GM12878 (cell line): ENCODE data around the gene PHETA2. TPM values are rescaled to one million over a fixed set of nuclear protein-coding genes. Genes with fewer than 3 reads are reported as not detected.

ENCODE experiments used
- ATAC-seq: fragments of 200-7000 bp; cut with Tn5 transposase; 3 replicates; pipeline ENCODE4 v1.9.1; 2020; ENCODE audit warnings: mild to moderate bottlenecking, moderate library complexity
- BruUV-seq: library from RNA; stranded (reverse); fragments of 400-500 nt; replicated peaks from 2 replicates; lab custom pipeline; 2021; lab: Mats Ljungman, UMichigan
- CTCF ChIA-PET: fragments of 300-600 bp; sonication (Branson Sonifier 250); formaldehyde crosslinking; extraction: SDS; loops from one replicate; lab custom pipeline; 2021; ENCODE audit warnings: inconsistent platforms; lab: Yijun Ruan, JAX
- POLR2A ChIA-PET: fragments of 350-600 bp; formaldehyde crosslinking; extraction: SDS; loops from one replicate; lab custom pipeline; 2021; ENCODE audit warnings: inconsistent platforms; lab: Charles Lee
- RAD21 ChIA-PET: fragments of 300-600 bp; sonication (Branson Sonifier 250); formaldehyde crosslinking; loops from one replicate; lab custom pipeline; 2023; ENCODE audit warnings: antibody characterized with exemption; ENCODE audit not compliant: unreplicated experiment; lab: Charles Lee
- SMC1A ChIA-PET: fragments of 300-600 bp; sonication (Branson Sonifier 250); formaldehyde crosslinking; loops from one replicate; lab custom pipeline; 2023; ENCODE audit not compliant: unreplicated experiment, uncharacterized antibody; lab: Charles Lee
- DNase-seq: peaks from one replicate; pipeline ENCODE4 v3.0.0-alpha.2; 2011; ENCODE audit warnings: low read depth, low spot score
- FAIRE-seq: peaks from 3 replicates; lab custom pipeline; 2011; peaks lifted over from hg19 to GRCh38; lab: Jason Lieb, UNC
- H2AFZ ChIP-seq: 2 replicates; pipeline ENCODE4 v1.6.0; 2011; ENCODE audit warnings: low read depth, low read length, control low read depth; ENCODE audit not compliant: control insufficient read depth
- H3K27ac ChIP-seq: 2 replicates; pipeline ENCODE4 v1.5.1; 2011; ENCODE audit warnings: control low read depth; ENCODE audit not compliant: control insufficient read depth, insufficient read depth
- H3K27me3 ChIP-seq, 2 experiments: replicated peaks in 1 of 2; 2 replicates each; pipeline versions ENCODE4 v1.6.0 to v1.6.1; 2011; ENCODE audit warnings: low read length in 1 of 2; ENCODE audit not compliant: control insufficient read depth in 2 of 2, insufficient read depth in 2 of 2
- H3K36me3 ChIP-seq, 2 experiments: 2 replicates each; pipeline ENCODE4 v1.5.1; 2011; ENCODE audit warnings: low read length in 1 of 2; ENCODE audit not compliant: control insufficient read depth in 2 of 2, insufficient read depth in 2 of 2
- H3K4me1 ChIP-seq: 2 replicates; pipeline ENCODE4 v1.6.1; 2011; ENCODE audit warnings: mild to moderate bottlenecking, low read length, moderate library complexity, mixed read lengths; ENCODE audit not compliant: control insufficient read depth, insufficient read depth
- H3K4me2 ChIP-seq: 2 replicates; pipeline ENCODE4 v1.6.0; 2011; ENCODE audit warnings: control low read depth; ENCODE audit not compliant: control insufficient read depth, insufficient read depth
- H3K4me3 ChIP-seq: fragments of 200-600 bp; sonication (generic); 2 replicates; pipeline ENCODE4 v1.5.1; 2016
- H3K79me2 ChIP-seq: 2 replicates; pipeline ENCODE4 v1.6.0; 2011; ENCODE audit warnings: low read length; ENCODE audit not compliant: control insufficient read depth, insufficient read depth
- H3K9ac ChIP-seq: 2 replicates; pipeline ENCODE4 v1.8.0; 2011; ENCODE audit warnings: low read length, control low read depth, mixed read lengths; ENCODE audit not compliant: control insufficient read depth, insufficient read depth
- H3K9me3 ChIP-seq: replicated peaks from 3 replicates; pipeline ENCODE4 v1.5.1; 2011; ENCODE audit warnings: mild to moderate bottlenecking, low read length; ENCODE audit not compliant: control insufficient read depth, insufficient read depth
- H4K20me1 ChIP-seq: 2 replicates; pipeline ENCODE4 v1.6.0; 2011; ENCODE audit not compliant: control insufficient read depth, insufficient read depth
- BCL3 ChIP-seq: IDR thresholded peaks from 2 replicates; pipeline ENCODE4 v1.6.1; 2011; ENCODE audit warnings: borderline replicate concordance, low read depth, mild to moderate bottlenecking, moderate library complexity, low read length; ENCODE audit not compliant: insufficient read depth, poor library complexity, severe bottlenecking
- MLLT1 ChIP-seq: fragments of 450-650 bp; IDR thresholded peaks from 2 replicates; pipeline ENCODE4 v1.6.1; 2016; ENCODE audit warnings: mild to moderate bottlenecking
- MYC ChIP-seq: IDR thresholded peaks from 2 replicates; pipeline ENCODE4 v1.6.1; 2011; ENCODE audit warnings: mild to moderate bottlenecking, low read length, moderate library complexity, inconsistent platforms; ENCODE audit not compliant: insufficient read depth, insufficient replicate concordance, insufficient read length, severe bottlenecking
- NKRF ChIP-seq: fragments of 450-650 bp; conservative IDR thresholded peaks from 2 replicates; pipeline ENCODE4 v1.6.1; 2017; ENCODE audit warnings: mild to moderate bottlenecking, moderate library complexity
- NR2C1 ChIP-seq: fragments of 450-650 bp; IDR thresholded peaks from 2 replicates; pipeline ENCODE4 v1.6.1; 2017; ENCODE audit warnings: antibody characterized with exemption, mild to moderate bottlenecking, moderate library complexity
- POLR2AphosphoS2 ChIP-seq: IDR thresholded peaks from 2 replicates; pipeline ENCODE4 v1.6.1; 2011; ENCODE audit warnings: low read depth, mild to moderate bottlenecking, low read length, improper control_type of control experiment, moderate library complexity
- PRDM15 ChIP-seq: fragments of 450-650 bp; formaldehyde crosslinking; IDR thresholded peaks from 2 replicates; pipeline ENCODE4 v1.4.0; 2020; ENCODE audit warnings: mild to moderate bottlenecking, moderate library complexity
- TCF3 ChIP-seq: IDR thresholded peaks from 2 replicates; pipeline ENCODE4 v1.6.1; 2012; ENCODE audit warnings: low read depth, mild to moderate bottlenecking, low read length, borderline replicate concordance; ENCODE audit not compliant: insufficient read depth
- ZBTB11 ChIP-seq: fragments of 450-650 bp; formaldehyde crosslinking; IDR thresholded peaks from 2 replicates; pipeline ENCODE4 v1.5.0; 2022; ENCODE audit warnings: mild to moderate bottlenecking, missing genetic modification characterization
- ZZZ3 ChIP-seq: IDR thresholded peaks from 2 replicates; pipeline ENCODE4 v1.6.1; 2011; ENCODE audit warnings: low read depth; ENCODE audit not compliant: control insufficient read depth, insufficient read length
- WGBS: methylation state at CpG from one replicate; pipeline ENCODE4 v1.1.6; 2016; ENCODE audit warnings: low lambda C conversion rate; ENCODE audit not compliant: insufficient replicate concordance, insufficient coverage; ENCODE audit errors: missing lambda C conversion rate; 5-methylcytosine and 5-hydroxymethylcytosine counted together
- in situ Hi-C: fragments of 300-500 bp; cut with MboI; formaldehyde crosslinking; loops from 9 replicates; pipeline ENCODE4 v1.14.3; 2018; ENCODE audit warnings: mixed read lengths
- intact Hi-C: fragments of 100-400 bp; cut with micrococcal nuclease; formaldehyde crosslinking; loops from one replicate; pipeline ENCODE4 v1.14.2; 2022; ENCODE audit not compliant: unreplicated experiment
- polyA plus RNA-seq, 11 experiments: library from polyadenylated mRNA; depleted of rRNA in 4 of 11; unstranded in 6 of 11; stranded (reverse) in 5 of 11; fragments of >200 nt; fragmentation: Nextera tagmentation in 4 of 11; fragmentation: Illumina TruSeq in 1 of 11; extraction: Ambion mirVana in 4 of 11; extraction: Trizol in 1 of 11; gene quantifications; 1 replicate in 1 of 11; 2 replicates in 10 of 11; pipeline versions ENCODE4 v1.2.1 to v1.2.3, GENCODE V29; 2011 to 2016; ENCODE audit warnings: inconsistent platforms in 2 of 11, missing spikeins in 2 of 11, low read depth in 1 of 11
- total RNA-seq, 4 experiments: library from RNA; depleted of rRNA in 3 of 4; stranded (reverse); fragments of >200 nt in 3 of 4; fragmentation: Illumina TruSeq in 1 of 4; extraction: Trizol in 1 of 4; gene quantifications; 2 replicates each; pipeline versions ENCODE4 v1.2.1 to v1.2.3, GENCODE V29; 2013 to 2021

PHETA2 gene
- total and polyA plus RNA-seq, 10 of the 15 experiments (the other 5 are each of a cell fraction or from before 2014, with no cell fraction given), result 0.03 to 3.2 (median 1.7) TPM

- CTCF ChIA-PET, result no interaction called here
- peaks cover 25% of the 10 kb centered on the region for H3K4me1 ChIP-seq
- no TSS peak for BruUV-seq
- in situ Hi-C loops (no loop called here), intact Hi-C loops (no loop called here)
- H3K27me3 ChIP-seq, result no peaks in the 10 kb centered on the region
- no peak overlapping the region for H2AFZ ChIP-seq
- no peak overlapping the region for H3K9ac ChIP-seq
- no peaks in the 10 kb centered on the region for H3K36me3 ChIP-seq
- no peaks in the 10 kb centered on the region; the same call in none of the 3 replicates for H3K9me3 ChIP-seq
- H4K20me1 ChIP-seq, result no peaks in the 10 kb centered on the region
- WGBS, result 92% methylated on average over 10 of the region's 10 CpGs
- no peaks in the 10 kb centered on the region for H3K79me2 ChIP-seq
- DNase-seq, result no peak
- no peak for ATAC-seq
- POLR2A ChIA-PET, result no interaction called here
- no peak for TF ChIP-seq TCF3
- no peak for TF ChIP-seq NKRF
- TF ChIP-seq NR2C1, result no peak
- no peak for TF ChIP-seq ZBTB11 (CRISPR knock-in tag)
- TF ChIP-seq POLR2AphosphoS2, result no peak
- no peak for TF ChIP-seq MLLT1
- no peak for TF ChIP-seq ZZZ3
- no peak for TF ChIP-seq BCL3
- no peak for TF ChIP-seq PRDM15 (CRISPR knock-in tag)
- TF ChIP-seq MYC, result no peak
- no peak overlapping the region for H3K4me2 ChIP-seq
- H3K4me3 ChIP-seq, result no peak overlapping the region
- RAD21 ChIA-PET, result no interaction called here
- no peak for FAIRE-seq
- SMC1A ChIA-PET, result no interaction called here
- no peak overlapping the region for H3K27ac ChIP-seq
These were observed 47.3 kb upstream of the PHETA2 start for GRCh38 chr22:42026705-42027104.
